HG02571 (cell line): ENCODE measurements around the gene CACNB4.
"Not testable (repeated sequence)": the region's sequence is repeated elsewhere in the genome, so short reads cannot be mapped to it uniquely, and the experiment has no call there.

ENCODE experiments used
- ATAC-seq: cut with Tn5 transposase; IDR thresholded peaks from one replicate; pipeline ENCODE4 v1.9.1; 2021; ENCODE audit warnings: mild to moderate bottlenecking, moderate library complexity; ENCODE audit not compliant: unreplicated experiment

Gene CACNB4

GRCh38 chr2:152098496-152099366 lies at the start of gene CACNB4:
Gene CACNB4, minus strand, starts transcription at chr2:152099044.
- peak; percentile 26 for ATAC-seq

GRCh38 chr2:152134488-152135280 lies 35.8 kb upstream of the CACNB4 start:
- ATAC-seq, result peak; percentile 69

DNA sequence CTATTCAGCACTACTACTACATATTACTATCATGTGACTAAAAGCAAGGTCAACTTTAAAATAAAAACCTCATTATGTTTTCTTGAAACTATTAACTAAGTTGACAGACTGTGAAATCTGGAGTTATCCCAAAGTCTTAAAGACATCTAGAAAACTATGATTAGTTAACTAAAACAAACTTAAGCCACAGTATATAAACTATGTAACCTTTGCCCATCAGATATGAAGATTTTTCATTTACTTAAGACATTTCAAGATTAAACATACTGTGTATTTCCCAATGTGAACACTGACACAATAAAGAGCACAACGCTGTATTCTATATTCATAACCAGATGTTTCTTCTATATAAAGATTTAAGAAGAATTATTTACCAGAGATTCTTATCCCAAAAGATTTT lies 33.5 kb upstream of the CACNB4 start:
- no peak for ATAC-seq

DNA sequence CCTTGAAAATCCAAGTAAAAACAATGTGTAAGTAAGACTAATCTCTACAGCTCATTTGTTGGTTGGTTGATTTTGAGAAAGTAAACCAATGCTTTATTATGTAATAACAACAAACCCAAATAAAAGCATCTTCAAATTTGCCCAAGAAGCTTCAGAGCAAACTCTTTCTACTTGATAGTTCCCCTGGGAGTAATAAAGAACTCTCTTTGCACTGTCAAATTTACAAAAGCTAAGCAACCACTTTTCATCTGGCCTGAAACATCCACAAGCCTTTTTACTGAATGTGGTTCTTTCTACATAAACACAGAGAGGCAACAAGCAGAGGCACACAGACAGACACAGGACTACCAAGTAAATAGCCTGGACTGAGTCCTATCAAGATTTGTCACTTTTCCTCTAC lies 28.8 kb upstream of the CACNB4 start:
- ATAC-seq, result no peak

- no peak for ATAC-seq
These were observed 27.8 kb upstream of the CACNB4 start for GRCh38 chr2:152126664-152127063.

GRCh38 chr2:152122161-152122560 lies 23.3 kb upstream of the CACNB4 start:
- no peak for ATAC-seq

GRCh38 chr2:152120430-152120829 lies 21.6 kb upstream of the CACNB4 start:
- no peak for ATAC-seq

DNA sequence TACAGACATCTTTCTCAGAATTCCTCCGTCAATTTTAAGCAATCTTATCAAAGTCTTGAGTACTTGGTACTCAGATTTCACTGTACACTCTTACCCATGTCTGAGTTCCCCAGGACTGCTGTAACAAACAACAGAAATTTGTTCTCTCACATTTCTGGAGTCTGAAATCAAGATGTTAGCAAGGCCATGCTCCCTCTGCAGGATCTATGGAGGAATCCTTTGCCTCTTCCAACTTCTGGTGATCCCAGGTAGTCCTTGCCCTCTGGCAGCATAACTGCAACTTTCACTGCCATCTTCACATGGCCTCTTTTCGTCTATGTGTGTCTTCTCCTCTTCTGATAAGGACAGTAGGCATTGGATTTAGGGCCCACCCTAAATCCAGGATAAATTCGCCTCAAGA lies 17.1 kb upstream of the CACNB4 start:
- ATAC-seq, result no peak

GRCh38 chr2:152114366-152114765 lies 15.5 kb upstream of the CACNB4 start:
- ATAC-seq, result no peak

DNA sequence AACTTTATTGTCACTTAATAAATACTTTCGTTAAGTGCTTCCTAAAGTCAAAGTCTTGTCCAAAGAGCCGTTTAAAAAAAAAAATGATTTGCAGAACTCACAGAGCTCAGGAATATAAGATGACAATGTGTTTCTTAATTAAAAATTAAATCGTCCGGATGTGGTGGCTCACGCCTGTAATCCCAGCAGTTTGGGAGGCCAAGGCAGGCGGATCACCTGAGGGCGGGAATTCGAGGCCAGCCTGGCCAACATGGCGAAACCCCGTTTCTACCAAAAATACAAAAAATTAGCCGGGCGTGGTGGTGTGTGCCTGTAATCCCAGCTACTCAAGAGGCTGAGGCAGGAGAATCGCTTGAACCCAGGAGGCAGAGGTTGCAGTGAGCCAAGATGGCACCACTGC lies 8.3 kb upstream of the CACNB4 start:
- ATAC-seq, result not testable (repeated sequence)

DNA sequence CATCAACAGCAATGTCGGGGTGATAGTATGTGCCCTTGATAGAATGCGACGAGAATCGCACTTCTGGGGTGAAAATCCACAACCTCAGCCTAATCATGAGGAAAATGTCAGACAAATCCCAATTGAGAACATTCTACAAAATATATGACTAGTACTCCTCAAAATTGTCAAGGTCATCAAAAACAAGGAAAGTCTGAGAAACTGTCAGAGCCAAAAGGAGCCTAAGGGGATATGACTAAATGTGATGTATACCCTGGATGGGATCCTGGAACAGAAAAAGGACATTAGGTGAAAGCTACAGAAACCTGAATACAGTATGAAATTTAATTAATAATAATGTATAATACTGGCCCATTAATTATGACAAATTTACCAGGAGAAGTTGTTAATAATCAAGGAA lies 7.6 kb upstream of the CACNB4 start:
- no peak for ATAC-seq

GRCh38 chr2:152103271-152103670 lies 4.4 kb upstream of the CACNB4 start:
- ATAC-seq, result no peak

- no peak for ATAC-seq
These were observed 2.1 kb upstream of the CACNB4 start for GRCh38 chr2:152100961-152101360.

- no peak for ATAC-seq
These were observed 665 bp upstream of the CACNB4 start for GRCh38 chr2:152099367-152100050.

GRCh38 chr2:152097801-152098495 lies 896 bp downstream of the CACNB4 start:
- peak; percentile 42 for ATAC-seq

DNA sequence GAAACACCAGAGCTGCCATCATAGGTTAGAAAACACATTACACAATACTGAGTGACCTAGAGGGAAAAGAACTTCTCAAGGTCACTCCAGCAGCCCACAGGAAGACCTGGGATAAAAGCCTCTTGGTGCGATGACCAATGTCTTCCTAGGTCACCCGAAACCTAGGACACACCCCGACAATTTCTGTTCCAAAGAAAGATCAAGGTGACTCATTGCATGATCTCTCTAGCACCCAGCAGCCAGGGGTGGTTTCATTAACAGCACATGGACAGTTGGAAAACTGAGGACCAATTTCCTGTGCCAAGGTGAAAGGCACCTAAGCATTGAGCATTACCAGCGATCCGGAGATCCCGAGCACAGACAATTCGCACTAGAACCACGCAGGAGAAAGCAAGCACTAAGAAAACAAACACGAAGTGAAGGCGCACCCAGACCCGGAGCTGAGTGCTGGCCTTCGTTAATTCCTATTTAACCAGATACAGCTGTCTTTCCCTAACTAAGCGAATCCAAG lies 1.5 kb downstream of the CACNB4 start:
- no peak for ATAC-seq

DNA sequence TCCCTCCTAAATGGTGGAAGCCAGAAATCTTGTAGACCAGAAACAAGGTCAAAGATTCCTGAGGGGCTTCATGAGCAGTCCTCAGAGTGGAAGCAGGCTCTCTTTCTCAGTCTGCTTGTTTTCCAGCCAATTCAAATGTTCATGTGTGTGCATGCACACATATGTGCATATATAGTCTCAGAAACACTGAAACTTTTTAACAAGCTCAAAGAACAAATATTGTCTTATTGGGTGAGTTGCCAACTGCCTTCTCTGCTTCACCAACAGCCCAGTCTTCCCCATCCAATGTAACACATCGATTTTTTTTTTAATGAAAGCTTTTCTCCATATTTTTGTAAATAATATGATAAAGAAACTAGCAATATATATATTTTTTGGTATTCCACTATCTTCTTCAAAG lies 3.7 kb downstream of the CACNB4 start:
- no peak for ATAC-seq

GRCh38 chr2:152094014-152094413 lies 4.8 kb downstream of the CACNB4 start:
- no peak for ATAC-seq

DNA sequence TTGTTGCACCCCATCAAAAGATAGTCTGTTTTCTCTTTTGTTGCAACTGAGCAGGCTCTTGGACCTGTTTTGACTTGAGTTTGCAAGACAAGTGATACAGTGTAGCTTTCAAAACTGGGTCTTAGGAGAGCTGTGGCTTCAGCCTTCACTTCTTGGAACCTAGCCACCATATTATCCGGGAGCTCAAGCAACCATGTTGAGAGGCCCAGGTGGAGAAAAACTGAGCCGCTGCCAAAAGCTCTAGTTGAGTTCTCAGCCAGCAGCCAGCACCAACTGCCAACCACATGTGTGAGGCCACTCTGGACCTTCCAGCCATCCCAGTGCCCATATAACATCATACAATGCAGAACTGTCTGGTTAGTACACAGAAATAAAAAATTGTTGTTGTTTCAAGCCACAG lies 5.4 kb downstream of the CACNB4 start:
- ATAC-seq, result no peak

GRCh38 chr2:152092095-152092494 lies 6.7 kb downstream of the CACNB4 start:
- ATAC-seq, result no peak

- ATAC-seq, result not testable (repeated sequence)
These were observed 8.1 kb downstream of the CACNB4 start for GRCh38 chr2:152090726-152091125.
